Measurements from ENCODE around the gene MLXIPL.
"Not testable (repeated sequence)": the region's sequence is repeated elsewhere in the genome, so short reads cannot be mapped to it uniquely, and the experiment has no call there.

MLXIPL gene, protein sequence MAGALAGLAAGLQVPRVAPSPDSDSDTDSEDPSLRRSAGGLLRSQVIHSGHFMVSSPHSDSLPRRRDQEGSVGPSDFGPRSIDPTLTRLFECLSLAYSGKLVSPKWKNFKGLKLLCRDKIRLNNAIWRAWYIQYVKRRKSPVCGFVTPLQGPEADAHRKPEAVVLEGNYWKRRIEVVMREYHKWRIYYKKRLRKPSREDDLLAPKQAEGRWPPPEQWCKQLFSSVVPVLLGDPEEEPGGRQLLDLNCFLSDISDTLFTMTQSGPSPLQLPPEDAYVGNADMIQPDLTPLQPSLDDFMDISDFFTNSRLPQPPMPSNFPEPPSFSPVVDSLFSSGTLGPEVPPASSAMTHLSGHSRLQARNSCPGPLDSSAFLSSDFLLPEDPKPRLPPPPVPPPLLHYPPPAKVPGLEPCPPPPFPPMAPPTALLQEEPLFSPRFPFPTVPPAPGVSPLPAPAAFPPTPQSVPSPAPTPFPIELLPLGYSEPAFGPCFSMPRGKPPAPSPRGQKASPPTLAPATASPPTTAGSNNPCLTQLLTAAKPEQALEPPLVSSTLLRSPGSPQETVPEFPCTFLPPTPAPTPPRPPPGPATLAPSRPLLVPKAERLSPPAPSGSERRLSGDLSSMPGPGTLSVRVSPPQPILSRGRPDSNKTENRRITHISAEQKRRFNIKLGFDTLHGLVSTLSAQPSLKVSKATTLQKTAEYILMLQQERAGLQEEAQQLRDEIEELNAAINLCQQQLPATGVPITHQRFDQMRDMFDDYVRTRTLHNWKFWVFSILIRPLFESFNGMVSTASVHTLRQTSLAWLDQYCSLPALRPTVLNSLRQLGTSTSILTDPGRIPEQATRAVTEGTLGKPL

DNA sequence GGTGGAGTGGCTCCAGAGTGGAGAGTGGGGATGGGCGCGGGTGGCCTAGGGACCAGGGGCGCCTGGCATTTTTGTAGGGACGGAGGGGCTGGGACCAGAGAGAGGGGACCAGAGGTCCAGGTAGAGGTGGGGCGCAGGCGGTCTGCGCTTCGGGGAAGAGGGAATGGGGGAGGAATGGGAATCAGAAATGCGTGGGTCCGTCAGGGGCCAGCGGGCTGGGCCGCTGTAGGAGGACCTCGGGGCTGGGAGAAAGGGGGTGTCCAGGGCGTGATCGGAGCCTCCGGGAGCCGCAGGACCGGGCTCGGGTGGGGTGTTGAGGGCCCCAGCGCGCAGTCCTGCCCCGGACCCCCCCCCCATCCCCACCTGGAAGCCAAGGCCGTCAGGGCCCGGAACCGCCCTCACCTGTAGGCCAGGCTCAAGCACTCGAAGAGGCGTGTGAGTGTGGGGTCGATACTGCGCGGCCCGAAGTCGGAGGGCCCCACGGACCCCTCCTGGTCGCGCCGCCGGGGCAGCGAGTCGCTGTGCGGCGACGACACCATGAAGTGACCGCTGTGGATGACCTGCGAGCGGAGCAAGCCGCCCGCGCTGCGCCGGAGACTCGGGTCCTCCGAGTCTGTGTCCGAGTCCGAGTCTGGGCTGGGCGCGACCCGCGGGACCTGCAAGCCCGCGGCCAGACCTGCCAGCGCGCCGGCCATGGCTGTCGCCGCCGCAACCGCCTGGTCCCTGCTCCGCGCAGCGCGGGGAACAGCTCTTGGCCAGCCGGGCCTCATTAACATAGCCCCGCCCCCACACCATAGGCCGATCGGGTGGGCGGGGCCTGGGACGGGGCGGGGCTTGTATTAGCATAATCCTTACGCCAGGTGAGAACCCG, at the start of gene MLXIPL:
Gene MLXIPL, minus strand, starts transcription at position 725 of the 871 bp plus-strand sequence. Its CDS starts 30 bp downstream, at position 695.
- DNase-seq, result peak; percentile 78

DNA sequence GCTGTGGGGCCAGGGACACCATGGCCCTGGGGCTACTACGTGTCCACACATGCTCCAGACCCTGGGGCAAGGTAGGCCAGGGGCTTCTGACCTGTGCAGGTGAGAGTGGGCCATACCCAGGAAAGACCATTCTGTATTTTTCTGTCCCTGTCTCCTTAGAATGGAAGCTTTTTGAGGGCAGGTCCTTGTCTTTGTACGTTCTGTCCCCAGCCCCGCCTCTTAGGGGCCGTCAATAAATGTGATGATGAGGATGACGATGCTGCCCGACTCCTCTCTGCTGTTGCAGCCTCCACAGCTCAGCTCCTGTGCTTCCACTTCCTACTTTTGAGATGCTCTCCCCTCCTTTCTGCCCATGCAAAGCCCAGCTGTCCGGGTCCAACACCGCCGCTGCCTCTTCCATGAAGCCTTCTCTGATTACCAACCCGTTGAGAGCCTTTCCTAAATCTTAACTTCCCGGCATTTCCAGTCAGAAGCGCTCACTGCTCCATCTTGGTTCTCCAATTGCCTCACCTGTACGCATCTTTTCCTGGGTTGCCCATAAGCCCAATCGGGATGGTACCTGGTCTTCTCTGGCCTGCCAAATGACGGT, 47.6 kb upstream of the MLXIPL start:
- DNase-seq, result no peak

DNA sequence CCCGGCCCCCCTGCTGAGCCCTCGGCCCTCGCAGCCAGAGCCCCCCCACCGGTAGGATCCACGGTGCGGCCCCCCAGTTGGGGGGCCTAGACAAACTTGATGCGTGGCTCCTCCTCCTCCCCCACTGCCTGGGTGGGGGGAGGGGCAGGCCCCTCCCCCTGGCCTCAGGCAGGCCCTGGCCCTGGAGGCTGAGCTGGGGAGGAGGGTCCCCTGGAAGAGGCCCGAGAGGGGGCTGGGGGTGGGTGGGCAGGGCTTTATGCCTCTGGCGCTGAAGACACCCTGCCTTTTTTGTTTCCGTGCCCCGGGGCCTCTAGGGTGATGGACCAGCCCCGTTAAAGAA, 47.0 kb upstream of the MLXIPL start:
- DNase-seq, result no peak

DNA sequence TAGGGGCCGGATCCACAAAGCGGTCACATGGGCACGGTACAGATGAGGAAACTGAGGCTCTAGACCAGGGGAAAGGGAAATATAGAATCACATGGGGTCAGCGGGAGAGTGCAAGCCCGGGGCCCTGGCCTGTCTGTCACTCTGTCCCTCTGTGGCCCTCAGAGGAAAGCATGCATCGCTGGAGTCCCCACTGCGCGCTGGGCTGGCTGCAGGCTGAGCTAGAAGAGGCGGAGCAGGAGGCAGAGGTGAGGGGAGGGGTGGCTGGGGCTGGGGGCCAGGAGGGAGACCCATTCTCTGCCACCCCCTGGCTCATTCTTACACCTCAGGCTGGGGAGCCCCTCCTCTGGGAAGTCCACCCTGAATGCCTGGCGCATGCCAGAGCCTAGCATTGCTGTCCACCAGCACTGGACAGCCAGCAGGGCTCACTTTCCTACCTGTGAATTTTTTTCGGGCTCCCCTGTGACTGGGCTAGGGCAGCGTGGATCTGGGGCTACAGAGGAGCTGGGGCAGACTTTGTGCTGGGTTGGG, 45.6 kb upstream of the MLXIPL start:
- no peak for DNase-seq

DNA sequence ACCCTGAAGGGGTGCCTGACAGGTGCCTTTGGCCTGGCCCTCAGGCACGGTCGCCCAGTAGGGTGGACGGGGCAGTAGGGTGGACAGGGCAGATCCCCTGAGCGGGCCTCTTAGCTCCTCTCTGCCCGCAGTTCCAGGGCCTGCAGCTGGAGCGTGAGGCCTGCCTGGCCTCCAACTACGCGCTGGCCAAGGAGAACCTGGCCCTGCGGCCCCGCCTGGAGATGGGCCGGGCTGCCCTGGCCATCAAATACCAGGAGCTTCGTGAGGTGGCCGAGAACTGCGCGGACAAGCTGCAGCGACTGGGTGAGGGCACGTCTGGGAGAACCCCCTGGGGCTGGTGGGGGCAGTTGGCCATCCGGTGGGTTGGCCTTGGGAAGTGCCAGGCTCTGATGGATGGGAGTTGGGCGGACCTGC, 45.0 kb upstream of the MLXIPL start:
- DNase-seq, result no peak

DNA sequence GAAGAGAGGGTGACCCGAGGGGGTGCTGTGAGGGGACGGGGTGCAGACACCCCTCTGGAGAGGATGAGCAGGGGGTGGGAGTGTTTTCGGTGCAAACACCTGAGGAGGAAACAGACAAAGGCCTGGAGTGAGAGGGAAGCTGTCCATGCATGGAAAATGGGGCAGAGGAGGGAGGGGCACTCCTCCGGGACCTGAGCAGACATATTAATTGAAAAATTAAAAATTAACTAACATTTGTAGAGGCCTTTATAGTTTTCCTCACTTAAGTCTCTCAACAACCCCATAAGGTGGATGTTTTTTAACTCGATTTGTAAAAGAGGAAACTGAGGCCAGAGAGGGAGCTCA, 44.5 kb upstream of the MLXIPL start:
- no peak for DNase-seq

DNA sequence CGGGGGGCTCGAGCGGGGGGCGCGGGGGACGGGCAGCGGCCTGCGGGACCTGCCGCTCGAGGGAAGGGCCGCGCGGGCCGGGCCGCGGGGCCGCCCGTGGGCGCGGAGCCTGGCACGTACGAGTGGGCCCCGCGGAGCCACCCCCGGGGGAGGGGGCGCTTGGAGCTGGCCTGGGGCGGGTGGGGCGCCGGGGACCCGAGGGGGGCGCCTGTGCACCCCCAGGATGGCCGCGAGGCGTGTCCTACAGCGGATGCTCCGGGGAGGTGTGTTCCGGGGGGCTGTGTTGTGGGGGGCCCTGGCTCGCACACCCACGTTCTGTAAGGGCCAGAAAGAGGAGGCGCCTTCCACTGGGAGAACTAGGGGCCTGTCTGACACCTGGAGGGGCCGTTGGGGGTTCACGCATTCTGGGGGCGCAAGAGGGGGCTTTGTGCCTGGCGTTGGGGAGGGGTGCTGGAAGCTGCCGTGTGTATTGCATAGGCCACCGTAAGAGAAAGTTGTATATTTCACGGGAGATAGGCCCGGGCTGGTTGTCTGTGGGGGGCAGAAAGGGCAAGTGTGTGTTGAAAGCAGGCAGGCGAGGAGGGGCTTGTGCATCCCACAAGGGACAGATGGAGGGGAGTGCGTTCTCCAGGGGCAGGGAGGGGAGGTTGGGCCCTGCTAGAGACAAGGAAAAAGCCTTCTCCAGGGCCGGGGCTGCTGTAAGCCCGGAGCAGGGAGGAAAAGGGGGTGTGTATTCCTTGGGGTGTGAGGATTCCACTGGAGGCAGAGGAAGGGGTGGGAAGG, 44.0 kb upstream of the MLXIPL start:
- no peak for DNase-seq

DNA sequence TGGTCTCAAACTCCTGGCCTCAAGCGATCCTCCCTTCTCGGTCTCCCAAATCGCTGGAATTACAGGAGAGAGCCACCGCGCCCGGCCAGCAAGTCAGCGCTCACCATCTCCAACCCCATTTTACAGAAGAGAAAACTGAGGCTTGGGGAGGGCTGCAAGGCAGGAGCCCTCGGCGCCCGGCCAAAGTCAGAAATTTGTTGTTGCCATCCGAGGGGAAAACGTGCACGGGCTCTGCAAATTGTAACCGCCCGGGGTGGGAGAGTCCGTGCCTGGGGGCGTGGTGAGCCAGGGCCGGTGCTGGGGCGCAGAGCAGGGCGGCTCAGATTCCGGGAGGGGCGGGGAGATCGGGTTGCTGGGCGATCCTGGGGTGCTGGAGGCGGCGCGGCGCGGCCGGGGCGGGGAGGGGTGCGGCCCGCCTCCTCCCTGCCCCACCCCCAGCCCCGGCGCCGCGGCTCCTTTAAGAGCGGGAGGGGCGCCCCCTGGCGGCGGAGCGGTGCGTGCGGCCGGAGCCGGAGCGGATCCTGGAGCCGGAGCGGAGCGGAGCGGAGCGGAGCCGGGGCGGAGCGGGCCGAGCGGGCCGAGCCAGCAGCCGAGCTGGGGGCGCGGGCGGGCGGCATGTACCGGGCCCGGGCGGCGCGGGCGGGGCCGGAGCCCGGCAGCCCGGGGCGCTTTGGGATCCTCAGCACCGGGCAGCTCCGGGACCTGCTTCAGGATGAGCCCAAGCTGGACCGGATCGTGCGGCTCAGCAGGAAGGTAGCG, 43.2 kb upstream of the MLXIPL start, which contains the start of gene VPS37D:
Gene VPS37D, plus strand, starts transcription at position 488 of the 759 bp plus-strand sequence. Its CDS starts 128 bp downstream, at position 616.
- DNase-seq, result peak; percentile 76

DNA sequence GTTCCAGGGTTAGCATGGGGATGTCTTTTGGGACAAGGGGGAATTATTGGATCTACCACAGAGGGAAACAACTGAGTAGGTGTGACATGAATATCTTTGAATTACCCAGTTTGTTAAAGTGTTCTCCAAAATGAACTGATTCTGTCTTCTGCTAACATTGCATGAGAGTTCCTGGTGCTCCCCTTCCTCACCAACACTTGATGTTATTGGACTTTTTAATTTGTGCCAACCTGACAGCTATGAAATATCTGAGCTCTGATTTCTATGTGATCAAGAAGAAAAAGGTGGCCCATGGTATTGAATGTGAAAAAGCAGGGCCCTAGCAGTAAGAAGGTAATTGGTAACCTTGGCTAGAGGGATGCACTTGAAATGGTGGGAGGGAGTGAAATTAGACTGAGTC, 38.7 kb upstream of the MLXIPL start:
- DNase-seq, result no peak

DNA sequence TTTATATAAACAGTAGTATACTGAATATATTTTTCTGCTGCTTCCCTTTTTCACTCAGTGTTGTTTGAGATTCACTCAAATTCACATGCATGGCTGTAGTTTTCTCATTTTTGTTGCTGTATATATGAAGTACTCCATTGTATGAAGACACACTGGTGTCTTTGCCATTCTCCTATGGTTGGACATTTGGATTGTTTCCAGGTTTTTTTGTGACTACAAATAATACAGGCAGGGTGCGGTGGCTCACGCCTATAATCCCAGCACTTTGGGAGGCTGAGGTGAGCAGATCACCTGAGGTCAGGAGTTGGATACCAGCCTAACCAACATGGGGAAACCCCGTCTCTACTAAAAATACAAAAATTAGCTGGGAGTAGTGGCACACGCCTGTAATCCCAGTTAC, 36.3 kb upstream of the MLXIPL start:
- DNase-seq, result not testable (repeated sequence)

DNA sequence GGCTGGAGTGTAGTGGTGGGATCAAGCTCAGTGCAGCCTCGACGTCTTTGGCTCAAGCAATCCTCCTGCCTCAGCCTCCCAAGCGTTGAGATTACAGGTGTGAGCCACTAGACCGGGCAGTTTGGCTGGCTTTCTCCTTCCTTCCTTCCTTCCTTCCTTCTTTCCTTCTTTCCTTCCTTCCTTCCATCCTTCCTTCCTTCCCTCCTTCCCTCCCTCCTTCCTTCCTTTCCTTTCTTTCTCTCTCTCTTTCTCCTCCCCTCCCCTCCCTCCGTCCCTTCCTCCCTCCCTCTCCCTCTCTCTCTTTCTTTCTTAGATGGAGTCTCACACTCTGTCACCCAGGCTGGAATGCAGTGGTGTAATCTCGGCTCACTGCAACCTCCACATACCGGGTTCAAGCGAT, 35.7 kb upstream of the MLXIPL start:
- no peak for DNase-seq

DNA sequence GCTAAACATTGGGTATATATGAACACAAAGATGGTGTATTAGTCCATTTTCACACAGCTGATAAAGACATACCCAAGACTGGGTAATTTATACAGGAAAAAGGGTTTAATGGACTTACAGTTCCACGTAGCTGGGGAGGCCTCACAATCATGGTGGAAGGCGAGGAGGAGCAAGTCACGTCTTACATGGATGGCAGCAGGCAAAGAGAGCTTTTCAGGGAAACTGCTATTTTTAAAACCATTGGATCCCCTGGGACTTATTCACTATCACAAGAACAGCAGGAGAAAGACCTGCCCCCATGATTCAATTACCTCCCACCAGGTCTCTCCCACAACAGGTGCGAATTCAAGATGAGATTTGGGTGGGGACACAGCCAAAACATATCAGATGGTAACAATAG, 31.0 kb upstream of the MLXIPL start:
- DNase-seq, result not testable (repeated sequence)

DNA sequence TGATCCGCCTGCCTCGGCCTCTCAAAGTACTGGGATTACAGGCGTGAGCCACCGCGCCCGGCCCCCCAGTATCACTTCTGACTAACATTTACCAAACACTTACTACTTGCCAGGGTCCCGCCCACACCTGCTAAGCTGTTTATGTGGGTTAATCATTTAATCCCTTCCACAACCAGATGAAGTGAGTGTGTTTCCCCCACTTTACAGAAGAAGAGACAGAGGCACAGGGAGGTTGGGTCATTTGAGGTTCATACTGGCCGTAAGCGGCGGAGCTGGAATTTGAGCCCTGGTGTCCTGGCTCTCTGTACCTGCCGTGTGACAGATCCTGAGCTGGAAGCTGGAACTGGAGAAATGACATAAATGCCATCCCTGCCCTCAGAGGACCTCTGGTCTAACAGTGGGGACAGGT, 28.2 kb upstream of the MLXIPL start:
- no peak for DNase-seq

DNA sequence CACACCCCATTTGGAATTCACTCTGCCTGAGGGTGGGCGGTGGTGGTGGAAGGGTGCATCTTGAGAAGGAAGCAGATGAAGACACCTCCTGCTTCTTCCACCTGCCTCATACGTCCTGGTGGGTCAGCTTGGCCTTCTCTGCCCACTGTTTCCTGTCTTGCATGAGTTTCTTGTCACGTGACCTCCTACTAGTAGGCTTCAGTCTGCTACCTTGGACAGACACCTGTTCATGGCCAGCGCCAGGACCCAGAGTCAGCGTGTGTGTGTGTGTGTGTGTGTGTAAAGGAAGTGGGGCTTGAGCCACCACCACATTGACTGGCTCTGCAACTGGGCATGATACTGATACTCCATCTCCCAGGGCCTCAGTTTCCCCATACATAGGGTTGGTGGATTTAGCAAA, 26.2 kb upstream of the MLXIPL start:
- no peak for DNase-seq

DNA sequence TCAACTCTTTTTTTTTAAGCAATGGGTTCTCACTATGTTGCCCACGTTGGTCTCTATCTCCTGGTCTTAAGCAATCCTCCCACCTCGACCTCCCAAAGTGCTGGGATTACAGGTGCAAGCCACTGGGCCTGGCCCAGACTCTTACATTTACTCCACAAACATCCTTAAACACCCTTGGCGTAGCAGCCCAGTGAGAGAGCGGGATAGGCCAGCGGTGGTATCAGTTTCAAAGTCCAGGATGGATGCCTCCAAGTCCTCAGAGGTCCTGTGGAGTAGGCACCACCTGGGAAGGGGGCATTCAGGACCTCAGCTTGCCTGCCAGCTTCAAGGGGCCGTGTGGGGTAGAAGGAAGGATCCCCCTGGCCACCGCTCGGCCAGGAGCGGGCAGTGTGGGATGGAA, 25.3 kb upstream of the MLXIPL start:
- no peak for DNase-seq

DNA sequence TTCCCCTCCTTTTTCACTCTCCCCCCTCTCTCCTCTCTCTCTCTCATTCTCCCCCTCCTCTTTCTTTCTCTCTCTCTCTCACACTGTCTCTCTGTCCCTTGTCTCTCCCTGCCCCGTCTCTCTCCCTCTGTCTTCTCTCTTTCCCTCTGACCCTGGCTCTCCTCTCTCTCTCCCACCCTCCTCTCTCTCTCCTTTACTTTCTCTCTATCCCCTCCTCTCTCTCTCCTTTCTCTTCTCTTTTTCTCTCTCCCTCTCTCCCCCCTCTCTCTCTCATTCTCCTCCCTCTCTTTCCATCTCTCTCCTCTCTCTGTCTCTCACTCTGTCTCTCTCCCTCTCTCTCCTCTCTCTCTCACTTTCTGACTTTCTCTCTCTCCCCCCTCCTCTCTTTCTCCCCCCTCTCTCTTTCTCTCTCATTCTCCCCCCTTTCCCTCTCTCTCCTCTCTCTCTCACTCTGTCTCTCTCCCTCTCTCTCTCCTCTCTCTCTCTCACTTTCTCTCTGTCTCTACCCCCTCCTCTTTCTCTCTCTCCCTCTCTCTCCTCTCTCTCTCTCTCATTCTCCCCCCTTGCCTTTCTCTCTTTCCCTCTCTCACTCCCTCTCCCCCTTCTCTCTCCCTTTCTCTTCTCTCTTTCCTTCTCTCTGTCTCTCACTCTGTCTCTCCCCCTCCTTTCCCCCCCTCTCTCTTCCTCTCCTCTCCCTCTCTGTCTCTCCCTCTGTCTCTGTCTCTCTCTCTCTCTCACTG, 24.4 kb upstream of the MLXIPL start:
- no peak for DNase-seq

DNA sequence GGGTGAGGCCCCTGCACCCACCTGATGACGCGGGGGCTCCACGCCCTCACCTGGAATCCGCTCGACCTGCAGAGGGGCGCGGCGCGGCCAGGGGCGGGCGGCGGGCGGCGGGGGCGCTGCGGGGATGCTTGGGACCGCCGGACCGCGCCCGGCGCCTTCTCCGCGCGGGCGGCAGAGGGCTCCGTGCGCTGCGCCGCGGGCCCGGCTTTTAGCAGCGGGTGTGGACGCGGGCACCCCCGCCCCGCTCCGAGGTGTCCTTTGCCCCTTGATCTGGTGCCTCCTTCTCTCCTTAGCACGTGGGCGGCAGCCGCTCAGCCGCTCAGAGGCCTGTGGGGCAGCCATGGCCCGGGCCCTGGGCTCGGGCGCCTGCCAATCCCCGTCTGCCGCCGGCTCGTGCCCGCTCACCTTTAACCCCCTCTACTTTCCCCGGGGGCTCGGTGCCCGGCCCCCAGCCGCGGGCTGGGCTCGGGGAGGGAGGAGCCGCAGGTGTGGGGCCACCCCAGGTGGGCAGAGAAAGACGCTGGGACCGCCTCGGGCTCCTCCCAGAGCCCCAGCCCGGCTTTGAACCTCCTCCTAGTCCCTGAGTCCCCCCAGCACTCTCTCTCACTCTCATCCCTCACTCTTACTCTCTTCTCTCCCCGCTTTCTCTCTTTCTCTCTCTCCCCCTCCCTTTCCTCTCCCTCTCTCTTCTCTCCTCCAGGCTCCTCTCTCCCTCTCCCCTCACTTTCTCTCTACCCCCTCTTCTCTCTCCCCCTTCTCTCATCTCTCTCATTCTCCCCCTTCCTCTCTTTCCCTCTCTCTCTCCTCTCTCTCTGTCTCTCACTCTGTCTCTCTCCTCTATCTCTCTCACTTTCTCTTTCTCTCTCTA, 23.6 kb upstream of the MLXIPL start:
- DNase-seq, result no peak

DNA sequence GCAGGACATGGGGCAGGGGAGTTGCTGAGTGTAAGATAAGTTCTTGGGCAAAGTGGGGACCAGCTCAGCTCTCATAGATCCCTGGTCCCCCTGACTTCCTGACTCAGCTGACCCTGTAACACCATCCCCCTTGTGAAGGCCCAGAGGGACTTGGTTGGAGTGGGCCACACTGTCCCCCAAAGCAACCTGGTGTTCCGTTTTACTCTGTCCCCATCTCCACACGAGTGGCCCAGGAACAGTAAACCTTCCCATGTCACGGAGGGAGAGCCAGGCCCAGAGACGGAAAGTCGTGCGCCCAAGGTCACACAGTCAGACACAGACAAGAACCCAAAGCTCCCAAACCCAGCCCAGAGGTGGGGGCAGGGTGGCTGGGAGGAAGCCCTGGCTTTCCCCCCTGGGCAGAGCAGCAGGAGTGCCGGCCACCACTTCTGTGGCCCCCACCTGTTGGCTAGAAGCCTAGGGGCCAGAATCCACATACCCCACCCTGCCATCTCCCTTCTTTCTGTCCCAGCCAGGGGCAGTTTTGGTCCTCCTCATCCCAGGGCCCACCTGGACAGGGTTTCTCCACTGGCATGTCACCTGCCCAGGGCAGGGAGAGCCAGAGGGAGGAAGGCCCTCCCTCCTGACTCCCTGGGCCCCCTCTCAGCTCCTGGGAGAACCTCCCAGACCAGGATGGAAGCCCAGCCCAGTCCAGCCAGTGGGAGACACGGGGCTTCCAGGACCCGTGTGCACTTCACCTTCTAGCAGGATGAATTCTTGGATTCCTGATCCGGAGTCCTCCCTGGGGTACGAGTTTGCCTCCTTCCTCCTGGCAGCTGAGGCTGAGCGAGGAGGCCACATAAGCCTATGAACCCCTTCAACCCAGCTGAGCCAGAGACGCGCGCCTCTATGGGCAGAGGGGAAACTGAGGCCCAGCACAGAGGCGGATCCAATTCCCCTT, 22.7 kb upstream of the MLXIPL start:
- no peak for DNase-seq

Measured in NCI-H748 treated with DMSO at 0.1 percent for 48 hours (cell line).